C4-2B (cell line): ENCODE results near the gene IQCF2.
A peak's percentile ranks its signal among the peaks of the same experiment; 100 is the strongest.
"Not testable (repeated sequence)": the region's sequence is repeated elsewhere in the genome, so short reads cannot be mapped to it uniquely, and the experiment has no call there.

Experiments
- H3K27ac ChIP-seq: fragments of 450-650 bp; 2 replicates; pipeline ENCODE4 v1.5.1; 2017
- CTCF ChIP-seq: fragments of 450-650 bp; conservative IDR thresholded peaks from 2 replicates; pipeline ENCODE4 v1.5.1; 2017; ENCODE audit warnings: mild to moderate bottlenecking
- ZFX ChIP-seq: fragments of 450-650 bp; IDR thresholded peaks from 2 replicates; pipeline ENCODE4 v1.6.1; 2017

The IQCF2 gene

GRCh38 chr3:51819709-51820406 is 41.6 kb upstream of the IQCF2 start:
- no peak overlapping the region for H3K27ac ChIP-seq
- peak; percentile 52 for TF ChIP-seq CTCF
- no peak for TF ChIP-seq ZFX

GRCh38 chr3:51828297-51828696 is 33.1 kb upstream of the IQCF2 start:
- no peak for TF ChIP-seq CTCF
- TF ChIP-seq ZFX, result no peak
- no peak overlapping the region for H3K27ac ChIP-seq

GRCh38 chr3:51830345-51830744 is 31.1 kb upstream of the IQCF2 start:
- TF ChIP-seq CTCF, result no peak
- no peak for TF ChIP-seq ZFX
- no peak overlapping the region for H3K27ac ChIP-seq

- no peak overlapping the region for H3K27ac ChIP-seq
- TF ChIP-seq ZFX (no peak), CTCF (no peak)
Observed at GRCh38 chr3:51830836-51831385, 30.5 kb upstream of the IQCF2 start.

- TF ChIP-seq CTCF (no peak), ZFX (no peak)
Observed at GRCh38 chr3:51836606-51837005, 24.8 kb upstream of the IQCF2 start.

GRCh38 chr3:51845129-51845528 is 16.3 kb upstream of the IQCF2 start:
- no peak overlapping the region for H3K27ac ChIP-seq
- TF ChIP-seq CTCF, result no peak
- no peak for TF ChIP-seq ZFX

More at GRCh38 chr3:51836606-51837005, 24.8 kb upstream of the IQCF2 start:
- H3K27ac ChIP-seq, result no peak overlapping the region

GRCh38 chr3:51855411-51855810 is 6.0 kb upstream of the IQCF2 start:
- not testable (repeated sequence) for H3K27ac ChIP-seq

- TF ChIP-seq ZFX (no peak), CTCF (no peak)
- no peak overlapping the region for H3K27ac ChIP-seq
Observed at GRCh38 chr3:51862886-51863285, 1.5 kb downstream of the IQCF2 start.

GRCh38 chr3:51868896-51869295 is 7.5 kb downstream of the IQCF2 start:
- H3K27ac ChIP-seq, result not testable (repeated sequence)
